GM12878 (cell line): ENCODE measurements around the gene PNISR. TPM values are rescaled to one million over a fixed set of nuclear protein-coding genes. Genes with fewer than 3 reads are reported as not detected.

Experiments used
- BCL11A ChIP-seq: IDR thresholded peaks from 2 replicates; pipeline ENCODE4 v1.6.1; 2011; ENCODE audit warnings: low read depth, low read length
- CHD1 ChIP-seq: IDR thresholded peaks from 2 replicates; pipeline ENCODE4 v1.6.1; 2012; ENCODE audit warnings: low read depth, low read length, improper control_type of control experiment
- CTCF ChIP-seq, 3 experiments: IDR thresholded peaks in 2 of 3; conservative IDR thresholded peaks in 1 of 3; 2 replicates each; pipeline ENCODE4 v1.5.1; 2011; ENCODE audit warnings: low read depth in 3 of 3, low read length in 3 of 3, mild to moderate bottlenecking in 3 of 3, control low read depth in 2 of 3, moderate library complexity in 2 of 3, inconsistent platforms in 1 of 3, mixed read lengths in 1 of 3; ENCODE audit not compliant: control insufficient read depth in 2 of 3, insufficient read depth in 1 of 3; ENCODE audit errors: extremely low read depth in 1 of 3
- E4F1 ChIP-seq: fragments of 450-650 bp; IDR thresholded peaks from 2 replicates; pipeline ENCODE4 v1.6.1; 2018; ENCODE audit warnings: borderline replicate concordance, mild to moderate bottlenecking; ENCODE audit not compliant: partially characterized antibody
- FOXM1 ChIP-seq: IDR thresholded peaks from 2 replicates; pipeline ENCODE4 v1.6.1; 2012; ENCODE audit warnings: low read depth, mild to moderate bottlenecking, inconsistent platforms, low read length, moderate library complexity
- MAX ChIP-seq: IDR thresholded peaks from 2 replicates; pipeline ENCODE4 v1.6.1; 2012; ENCODE audit warnings: low read depth, low read length, improper control_type of control experiment
- PAX5 ChIP-seq: IDR thresholded peaks from 2 replicates; pipeline ENCODE4 v1.6.1; 2011; ENCODE audit warnings: low read depth, low read length, borderline replicate concordance
- POU2F2 ChIP-seq: IDR thresholded peaks from 3 replicates; pipeline ENCODE4 v1.6.1; 2011; ENCODE audit warnings: low read depth, mild to moderate bottlenecking, low read length, borderline replicate concordance
- SIX5 ChIP-seq: IDR thresholded peaks from 2 replicates; pipeline ENCODE4 v1.6.1; 2011; ENCODE audit warnings: mild to moderate bottlenecking, low read depth, low read length, moderate library complexity; ENCODE audit not compliant: severe bottlenecking
- SUZ12 ChIP-seq: fragments of 200-600 bp; sonication (generic); IDR thresholded peaks from one replicate; pipeline ENCODE4 v1.6.1; 2018; ENCODE audit warnings: antibody characterized with exemption, mild to moderate bottlenecking; ENCODE audit not compliant: unreplicated experiment
- TAF1 ChIP-seq: IDR thresholded peaks from 2 replicates; pipeline ENCODE4 v1.6.1; 2011; ENCODE audit warnings: mild to moderate bottlenecking, low read depth, low read length, borderline replicate concordance
- ZBTB40 ChIP-seq: fragments of 450-650 bp; IDR thresholded peaks from 2 replicates; pipeline ENCODE4 v1.6.1; 2016; ENCODE audit warnings: mild to moderate bottlenecking, moderate library complexity, borderline replicate concordance
- polyA plus RNA-seq, 11 experiments: library from polyadenylated mRNA; depleted of rRNA in 4 of 11; unstranded in 6 of 11; stranded (reverse) in 5 of 11; fragments of >200 nt; fragmentation: Nextera tagmentation in 4 of 11; fragmentation: Illumina TruSeq in 1 of 11; extraction: Ambion mirVana in 4 of 11; extraction: Trizol in 1 of 11; gene quantifications; 1 replicate in 1 of 11; 2 replicates in 10 of 11; pipeline versions ENCODE4 v1.2.1 to v1.2.3, GENCODE V29; 2011 to 2016; ENCODE audit warnings: inconsistent platforms in 2 of 11, missing spikeins in 2 of 11, low read depth in 1 of 11
- total RNA-seq, 4 experiments: library from RNA; depleted of rRNA in 3 of 4; stranded (reverse); fragments of >200 nt in 3 of 4; fragmentation: Illumina TruSeq in 1 of 4; extraction: Trizol in 1 of 4; gene quantifications; 2 replicates each; pipeline versions ENCODE4 v1.2.1 to v1.2.3, GENCODE V29; 2013 to 2021
- TF ChIP-seq, protein P1 (sequence below): fragments of 150-350 bp; IDR thresholded peaks from 2 replicates; pipeline ENCODE4 v1.6.1; 2014; ENCODE audit warnings: mild to moderate bottlenecking, low read depth, low read length
- TF ChIP-seq, protein P2 (sequence below): fragments of 450-650 bp; formaldehyde crosslinking; IDR thresholded peaks from 2 replicates; pipeline ENCODE4 v1.4.0; 2022; ENCODE audit warnings: mild to moderate bottlenecking, moderate library complexity

Gene PNISR
- total and polyA plus RNA-seq, 10 of the 15 experiments (the other 5 are each of a cell fraction or from before 2014, with no cell fraction given) = 79.1 to 180 (median 105) TPM

- TF ChIP-seq ZBTB40 (peak; percentile 95), CHD1 (no peak), PAX5 (no peak), CTCF (IDR thresholded peaks at IDR 0.05 in 2 of 3, conservative IDR thresholded peaks at IDR 0.05 in 1 of 3; ENCODE audit: control insufficient read depth in 2 of 3, extremely low read depth in 1 of 3, insufficient read depth in 1 of 3, low read depth in 3 of 3, low read length in 3 of 3) (no peak), TAF1 (peak; percentile 87; the same call in 1 of the 2 replicates), MAX (no peak), FOXM1 (peak; percentile 62), E4F1 (peak; percentile 49), POU2F2 (peak; percentile 8; the same call in 1 of the 3 replicates), SUZ12 (no peak), SIX5 (peak; percentile 49), BCL11A (no peak)
- TF ChIP-seq, protein P1, sequence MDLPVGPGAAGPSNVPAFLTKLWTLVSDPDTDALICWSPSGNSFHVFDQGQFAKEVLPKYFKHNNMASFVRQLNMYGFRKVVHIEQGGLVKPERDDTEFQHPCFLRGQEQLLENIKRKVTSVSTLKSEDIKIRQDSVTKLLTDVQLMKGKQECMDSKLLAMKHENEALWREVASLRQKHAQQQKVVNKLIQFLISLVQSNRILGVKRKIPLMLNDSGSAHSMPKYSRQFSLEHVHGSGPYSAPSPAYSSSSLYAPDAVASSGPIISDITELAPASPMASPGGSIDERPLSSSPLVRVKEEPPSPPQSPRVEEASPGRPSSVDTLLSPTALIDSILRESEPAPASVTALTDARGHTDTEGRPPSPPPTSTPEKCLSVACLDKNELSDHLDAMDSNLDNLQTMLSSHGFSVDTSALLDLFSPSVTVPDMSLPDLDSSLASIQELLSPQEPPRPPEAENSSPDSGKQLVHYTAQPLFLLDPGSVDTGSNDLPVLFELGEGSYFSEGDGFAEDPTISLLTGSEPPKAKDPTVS = no peak
- TF ChIP-seq, protein P2, sequence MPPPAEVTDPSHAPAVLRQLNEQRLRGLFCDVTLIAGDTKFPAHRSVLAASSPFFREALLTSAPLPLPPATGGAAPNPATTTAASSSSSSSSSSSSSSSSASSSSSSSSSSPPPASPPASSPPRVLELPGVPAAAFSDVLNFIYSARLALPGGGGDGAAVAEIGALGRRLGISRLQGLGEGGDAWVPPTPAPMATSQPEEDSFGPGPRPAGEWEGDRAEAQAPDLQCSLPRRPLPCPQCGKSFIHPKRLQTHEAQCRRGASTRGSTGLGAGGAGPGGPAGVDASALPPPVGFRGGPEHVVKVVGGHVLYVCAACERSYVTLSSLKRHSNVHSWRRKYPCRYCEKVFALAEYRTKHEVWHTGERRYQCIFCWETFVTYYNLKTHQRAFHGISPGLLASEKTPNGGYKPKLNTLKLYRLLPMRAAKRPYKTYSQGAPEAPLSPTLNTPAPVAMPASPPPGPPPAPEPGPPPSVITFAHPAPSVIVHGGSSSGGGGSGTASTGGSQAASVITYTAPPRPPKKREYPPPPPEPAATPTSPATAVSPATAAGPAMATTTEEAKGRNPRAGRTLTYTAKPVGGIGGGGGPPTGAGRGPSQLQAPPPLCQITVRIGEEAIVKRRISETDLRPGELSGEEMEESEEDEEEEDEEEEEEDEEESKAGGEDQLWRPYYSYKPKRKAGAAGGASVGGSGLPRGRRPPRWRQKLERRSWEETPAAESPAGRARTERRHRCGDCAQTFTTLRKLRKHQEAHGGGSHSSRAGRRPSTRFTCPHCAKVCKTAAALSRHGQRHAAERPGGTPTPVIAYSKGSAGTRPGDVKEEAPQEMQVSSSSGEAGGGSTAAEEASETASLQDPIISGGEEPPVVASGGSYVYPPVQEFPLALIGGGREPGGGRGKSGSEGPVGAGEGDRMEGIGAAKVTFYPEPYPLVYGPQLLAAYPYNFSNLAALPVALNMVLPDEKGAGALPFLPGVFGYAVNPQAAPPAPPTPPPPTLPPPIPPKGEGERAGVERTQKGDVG (CRISPR knock-in tag) = no peak
These were observed 31.2 kb downstream of the PNISR start, which contains the start of gene COQ3 (continued) for GRCh38 chr6:99393698-99394531.
